GM18868 (cell line): Measurements from ENCODE around the gene E2F4.

Experiments used
- ATAC-seq: cut with Tn5 transposase; IDR thresholded peaks from one replicate; pipeline ENCODE4 v1.9.1; 2021; ENCODE audit warnings: mild to moderate bottlenecking, moderate library complexity; ENCODE audit not compliant: unreplicated experiment

E2F4 gene

DNA sequence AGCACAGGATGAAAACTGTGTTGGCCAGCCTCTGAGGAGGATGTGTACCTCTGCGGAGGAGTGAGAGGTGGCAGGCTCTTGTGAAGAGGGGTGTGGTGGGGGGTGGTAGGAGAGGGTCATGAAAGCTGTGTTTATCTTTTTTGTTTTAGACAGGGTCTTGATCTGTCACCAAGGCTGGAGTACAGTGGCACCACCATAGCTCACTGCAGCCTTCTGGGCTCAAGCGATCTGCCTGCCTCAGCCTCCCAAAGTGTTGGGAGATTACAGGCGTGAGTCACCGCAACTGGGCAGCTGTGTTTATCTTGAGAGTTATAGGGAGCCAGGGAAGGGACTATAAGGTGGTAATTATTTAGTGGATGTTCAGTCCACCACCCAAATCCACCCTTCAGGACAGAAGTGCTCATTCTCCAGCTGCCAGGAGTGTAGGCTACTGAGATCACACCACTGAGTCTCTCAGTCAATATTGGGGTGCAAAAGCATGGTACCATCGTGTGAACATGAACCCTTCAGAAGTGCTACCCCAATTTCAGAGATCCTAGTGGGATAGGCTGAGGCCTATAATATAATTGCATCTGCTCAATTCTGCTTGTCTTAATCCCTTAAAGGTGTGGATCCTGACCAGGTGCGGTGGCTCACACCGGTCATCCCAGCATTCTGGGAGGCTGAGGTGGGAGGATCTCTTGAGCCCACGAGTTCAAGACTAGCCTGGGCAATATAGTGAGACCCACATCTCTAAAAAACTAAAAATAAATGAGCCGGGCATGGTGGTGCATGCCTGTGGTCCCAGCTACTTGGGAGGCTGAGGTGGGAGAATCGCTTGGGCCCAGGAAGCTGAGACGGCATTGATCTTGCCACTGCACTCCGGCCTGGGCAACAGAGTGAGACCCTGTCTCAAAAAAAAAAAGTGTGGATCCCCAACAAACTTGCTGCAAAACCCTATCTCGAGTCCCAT lies 1.2 kb upstream of the E2F4 start:
- ATAC-seq: no peak

- no peak for ATAC-seq
Measured at GRCh38 chr16:67191411-67191994, 452 bp upstream of the E2F4 start.

DNA sequence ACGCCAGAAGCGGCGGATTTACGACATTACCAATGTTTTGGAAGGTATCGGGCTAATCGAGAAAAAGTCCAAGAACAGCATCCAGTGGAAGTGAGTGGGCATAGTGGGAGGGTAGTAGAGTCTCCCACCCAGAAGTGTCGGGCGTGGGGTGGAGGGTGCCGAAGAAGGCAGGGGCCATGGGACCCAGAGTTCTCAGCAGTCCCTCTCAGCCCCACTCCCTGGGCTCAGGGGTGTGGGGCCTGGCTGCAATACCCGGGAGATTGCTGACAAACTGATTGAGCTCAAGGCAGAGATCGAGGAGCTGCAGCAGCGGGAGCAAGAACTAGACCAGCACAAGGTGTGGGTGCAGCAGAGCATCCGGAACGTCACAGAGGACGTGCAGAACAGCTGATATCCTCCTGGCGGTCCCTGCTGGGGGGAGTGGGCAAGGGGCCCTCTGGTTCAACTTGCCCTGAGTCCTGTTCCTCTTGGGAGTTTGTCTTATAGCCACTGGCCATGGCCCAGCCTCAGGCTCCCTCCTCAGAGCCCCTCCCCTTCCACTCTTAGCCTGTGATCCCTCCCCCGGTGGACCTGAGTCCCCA lies 916 bp downstream of the E2F4 start:
- ATAC-seq: no peak

DNA sequence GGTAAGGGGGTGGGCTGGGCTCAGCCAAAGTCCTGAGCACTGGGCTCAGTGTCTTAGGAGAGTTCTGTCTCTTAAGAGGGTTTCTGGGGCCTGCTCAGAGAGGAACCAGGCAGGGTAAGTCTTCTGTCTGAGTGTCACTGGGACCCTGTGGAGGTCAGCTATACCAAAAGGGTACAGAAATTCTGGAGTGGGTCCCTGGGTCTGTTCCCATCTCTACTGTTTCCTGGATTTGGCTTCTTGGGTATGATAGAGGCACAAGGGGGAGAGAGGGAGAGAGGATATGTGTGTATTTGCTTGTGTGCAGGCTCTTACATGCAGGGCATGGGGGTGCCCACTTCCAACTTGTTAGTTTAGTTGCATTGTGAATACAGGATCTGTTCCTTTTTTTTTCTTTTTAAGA lies 1.6 kb downstream of the E2F4 start:
- no peak for ATAC-seq

DNA sequence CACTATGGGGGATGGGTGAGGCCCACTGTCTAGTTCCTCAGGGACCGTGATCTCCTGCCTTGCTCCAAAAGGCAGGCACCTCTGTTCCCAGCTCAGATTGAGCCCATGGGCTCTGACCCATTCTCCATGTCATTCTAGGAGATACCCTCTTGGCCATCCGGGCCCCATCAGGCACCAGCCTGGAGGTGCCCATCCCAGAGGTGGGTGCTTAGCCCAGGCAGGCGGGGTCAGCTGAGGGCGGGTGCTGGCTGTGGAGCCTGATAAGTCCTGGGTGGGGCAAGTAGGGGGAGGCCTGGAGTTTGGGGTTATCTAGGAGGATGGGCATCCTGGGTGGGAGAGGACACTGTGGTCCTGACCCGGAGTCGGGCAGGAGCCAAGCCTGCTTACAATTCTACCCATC lies 2.3 kb downstream of the E2F4 start:
- ATAC-seq: no peak

GRCh38 chr16:67195676-67196075 lies 3.7 kb downstream of the E2F4 start:
- ATAC-seq: no peak

GRCh38 chr16:67196881-67197280 lies 4.9 kb downstream of the E2F4 start:
- ATAC-seq: no peak

DNA sequence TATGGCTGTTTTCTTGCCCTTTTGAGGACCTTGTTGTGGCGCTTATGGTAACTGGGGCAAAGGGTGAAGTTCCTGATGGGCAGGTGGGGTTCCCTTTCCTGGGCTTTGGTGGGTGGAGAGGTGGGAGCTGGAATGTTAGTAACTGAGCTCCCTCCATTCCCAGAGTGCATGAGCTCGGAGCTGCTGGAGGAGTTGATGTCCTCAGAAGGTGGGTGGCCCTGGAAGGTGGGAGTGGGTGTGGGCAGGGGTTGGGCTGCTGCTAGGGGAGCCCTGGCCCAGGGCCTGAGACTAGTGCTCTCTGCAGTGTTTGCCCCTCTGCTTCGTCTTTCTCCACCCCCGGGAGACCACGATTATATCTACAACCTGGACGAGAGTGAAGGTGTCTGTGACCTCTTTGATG lies 5.7 kb downstream of the E2F4 start:
- no peak for ATAC-seq

DNA sequence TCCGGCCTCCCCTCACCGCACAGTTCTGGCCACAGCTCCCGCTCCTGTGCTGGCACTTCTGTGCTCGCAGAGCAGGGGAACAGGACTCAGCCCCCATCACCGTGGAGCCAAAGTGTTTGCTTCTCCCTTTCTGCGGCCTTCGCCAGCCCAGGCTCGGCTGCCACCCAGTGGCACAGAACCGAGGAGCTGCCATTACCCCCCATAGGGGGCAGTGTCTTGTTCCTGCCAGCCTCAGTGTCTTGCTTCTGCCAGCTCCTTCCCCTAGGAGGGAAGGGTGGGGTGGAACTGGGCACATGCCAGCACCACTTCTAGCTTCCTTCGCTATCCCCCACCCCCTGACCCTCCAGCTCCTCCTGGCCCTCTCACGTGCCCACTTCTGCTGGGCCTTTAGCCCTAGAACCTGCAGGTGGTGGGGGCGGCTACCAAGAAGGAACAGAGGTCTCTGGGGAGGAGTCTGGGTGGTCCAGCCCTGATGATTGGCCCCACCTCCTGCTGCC lies 6.3 kb downstream of the E2F4 start:
- no peak for ATAC-seq

GRCh38 chr16:67199011-67199807 lies 7.3 kb downstream of the E2F4 start, which contains the start of gene ELMO3:
Gene ELMO3 (plus strand): TSS chr16:67199131. CDS start chr16:67199327, 196 bp downstream.
- ATAC-seq: no peak

DNA sequence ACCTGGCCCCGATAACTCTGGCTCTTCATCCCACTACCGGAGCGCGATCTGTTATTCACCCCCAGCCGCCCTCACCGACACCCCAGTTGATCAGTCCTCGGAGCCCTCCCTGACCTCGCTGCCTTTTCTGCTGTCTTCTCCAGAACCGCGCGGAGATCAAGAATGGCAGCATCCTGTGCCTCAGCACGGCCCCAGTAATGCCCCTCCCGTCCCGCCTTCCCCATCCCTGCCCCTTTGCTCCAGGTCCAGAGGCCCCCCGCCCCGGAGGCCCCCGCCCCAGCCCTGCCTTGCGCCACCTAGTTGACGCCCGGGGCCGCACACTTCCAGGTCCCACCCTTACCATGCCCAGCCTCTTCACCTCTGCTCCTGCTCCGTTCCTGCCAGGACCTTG lies 7.8 kb downstream of the E2F4 start:
- no peak for ATAC-seq

DNA sequence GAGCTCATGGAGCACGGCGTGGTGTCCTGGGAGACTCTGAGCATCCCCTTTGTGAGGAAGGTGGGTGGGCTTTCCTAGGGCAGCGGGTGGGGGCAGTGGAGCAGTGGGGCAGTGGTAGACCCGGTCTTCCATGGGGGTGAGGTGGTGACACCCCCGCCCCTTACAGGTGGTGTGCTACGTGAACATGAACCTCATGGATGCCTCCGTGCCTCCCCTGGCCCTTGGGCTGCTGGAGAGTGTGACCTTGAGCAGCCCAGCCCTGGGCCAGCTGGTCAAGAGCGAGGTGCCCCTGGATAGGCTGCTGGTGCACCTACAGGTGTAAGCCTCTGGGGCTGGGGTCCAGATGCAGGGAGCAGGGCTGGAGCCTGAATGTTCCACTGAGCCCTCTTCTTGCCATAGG lies 8.5 kb downstream of the E2F4 start:
- ATAC-seq: no peak

DNA sequence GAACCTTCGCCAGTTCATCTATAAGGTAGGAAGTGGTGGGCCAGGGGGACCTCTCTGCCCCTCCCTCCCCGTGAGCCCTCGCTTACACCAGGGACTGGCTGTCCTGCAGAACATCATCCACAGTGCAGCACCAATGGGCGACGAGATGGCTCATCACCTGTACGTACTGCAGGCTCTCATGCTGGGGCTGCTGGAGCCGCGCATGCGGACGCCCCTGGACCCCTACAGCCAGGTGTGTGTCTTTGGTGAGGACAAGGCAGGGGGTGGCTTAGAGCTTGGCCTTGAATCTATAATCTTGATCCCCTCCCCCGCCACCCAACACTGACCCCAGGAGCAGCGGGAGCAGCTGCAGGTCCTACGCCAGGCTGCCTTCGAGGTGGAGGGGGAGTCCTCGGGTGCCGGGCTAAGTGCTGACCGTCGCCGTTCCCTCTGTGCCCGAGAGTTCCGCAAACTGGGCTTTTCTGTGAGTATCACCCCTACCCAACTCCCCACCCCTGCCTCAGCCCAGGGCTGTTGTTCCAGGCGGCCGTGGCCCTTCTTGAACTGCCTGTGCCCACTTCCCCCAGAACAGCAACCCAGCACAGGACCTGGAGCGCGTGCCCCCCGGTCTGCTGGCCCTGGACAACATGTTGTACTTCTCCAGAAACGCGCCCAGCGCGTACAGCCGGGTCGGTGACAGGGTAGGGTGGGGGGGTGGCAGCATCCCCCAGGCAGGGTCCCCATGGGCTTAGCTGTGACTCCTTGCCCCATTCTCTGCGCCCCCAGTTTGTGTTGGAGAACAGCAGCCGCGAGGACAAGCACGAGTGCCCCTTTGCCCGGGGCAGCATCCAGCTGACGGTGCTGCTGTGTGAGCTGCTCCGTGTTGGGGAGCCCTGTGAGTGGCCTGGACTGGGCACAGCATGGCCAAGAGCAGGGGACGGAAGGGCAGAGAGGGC lies 9.7 kb downstream of the E2F4 start:
- ATAC-seq: no peak

GRCh38 chr16:67202426-67202825 lies 10.5 kb downstream of the E2F4 start:
- ATAC-seq: no peak

DNA sequence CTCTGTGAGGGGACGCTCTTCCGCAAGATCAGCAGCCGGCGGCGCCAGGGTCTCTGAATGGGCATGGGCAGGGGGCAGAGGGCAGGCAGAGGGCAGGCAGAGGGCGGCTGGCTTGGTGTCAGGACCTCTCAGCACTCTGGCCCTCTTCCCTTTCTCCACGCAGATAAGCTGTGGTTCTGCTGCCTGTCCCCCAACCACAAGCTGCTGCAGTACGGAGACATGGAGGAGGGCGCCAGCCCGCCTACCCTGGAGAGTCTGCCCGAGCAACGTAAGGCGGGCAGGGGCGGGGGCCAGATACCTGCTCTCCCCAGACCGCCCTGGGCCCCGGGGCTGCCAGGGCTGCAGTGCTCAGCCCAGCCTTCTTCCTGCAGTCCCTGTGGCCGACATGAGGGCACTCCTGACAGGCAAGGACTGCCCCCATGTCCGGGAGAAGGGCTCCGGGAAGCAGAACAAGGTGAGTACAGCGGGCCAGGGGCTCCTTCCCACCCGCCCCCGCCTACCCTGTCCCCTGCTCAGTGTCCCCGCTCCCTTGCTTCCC lies 11.1 kb downstream of the E2F4 start:
- ATAC-seq: no peak

DNA sequence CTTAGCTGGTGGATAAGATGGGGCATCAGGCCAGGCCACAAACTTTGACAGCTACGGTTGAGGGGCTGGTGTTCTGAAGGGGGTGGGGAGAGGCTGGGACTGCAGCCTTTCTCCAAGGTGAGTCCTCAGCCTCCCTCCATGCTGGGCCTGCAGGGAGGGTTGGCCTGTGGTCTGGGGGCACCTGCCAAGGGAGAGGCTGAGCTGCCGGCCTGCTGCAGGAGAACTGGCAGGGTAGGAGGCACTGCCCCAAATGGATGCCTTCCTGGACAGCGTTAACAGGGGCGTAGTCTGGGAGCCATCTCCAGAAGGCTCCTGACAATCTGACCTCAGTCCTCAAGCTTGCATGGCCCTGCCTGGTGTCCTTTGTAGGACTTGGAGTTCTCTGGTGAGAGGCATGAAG lies 12.1 kb downstream of the E2F4 start:
- no peak for ATAC-seq

GRCh38 chr16:67206129-67206837 lies 14.3 kb downstream of the E2F4 start:
- ATAC-seq: no peak

DNA sequence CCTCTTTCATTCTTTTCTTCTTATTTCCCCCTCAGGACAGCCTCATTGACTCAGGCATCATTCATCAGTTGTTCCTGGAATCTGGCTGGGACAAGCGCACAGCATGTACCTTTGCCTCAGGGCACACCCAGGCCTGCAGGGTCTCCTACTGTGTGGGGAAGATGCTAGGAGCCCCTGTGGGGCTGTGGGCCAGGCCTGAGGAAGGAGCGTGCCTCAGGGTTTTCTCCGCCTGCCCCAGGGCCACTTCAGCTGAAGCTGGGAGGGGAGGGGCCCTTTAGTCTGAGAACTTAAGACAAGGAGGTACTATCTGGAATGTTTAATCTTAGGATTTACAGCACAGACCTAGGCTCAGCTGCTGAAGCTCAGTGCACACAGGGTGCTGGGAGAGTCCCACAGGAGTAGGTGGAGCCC lies 14.9 kb downstream of the E2F4 start:
- no peak for ATAC-seq
